ENCODE results near the gene SLX4IP.

SLX4IP gene

GRCh38 chr20:10654630-10655029 is 219.5 kb downstream of the SLX4IP start:
- DNase-seq: no peak

- no peak for DNase-seq
Observed at GRCh38 chr20:10655720-10656669, 220.9 kb downstream of the SLX4IP start.

DNA sequence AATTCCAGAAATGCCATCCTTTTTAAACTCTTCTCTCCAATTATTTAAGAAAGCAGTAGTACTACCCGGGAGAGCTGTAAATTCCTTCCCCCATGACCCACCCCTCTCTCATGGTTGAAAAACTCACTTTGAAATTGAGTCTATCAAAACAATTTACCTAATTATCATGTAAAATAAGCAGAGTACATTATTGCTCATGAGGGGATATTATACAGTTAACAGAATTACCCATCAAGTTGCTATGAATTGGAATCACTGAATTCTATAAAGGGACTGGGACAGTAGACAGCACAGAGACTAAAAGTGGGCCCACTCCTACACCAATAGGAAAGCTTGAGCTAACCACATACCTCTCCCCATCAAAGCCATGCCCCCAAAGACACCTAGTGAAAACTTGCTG is 222.3 kb downstream of the SLX4IP start:
- DNase-seq: no peak

DNA sequence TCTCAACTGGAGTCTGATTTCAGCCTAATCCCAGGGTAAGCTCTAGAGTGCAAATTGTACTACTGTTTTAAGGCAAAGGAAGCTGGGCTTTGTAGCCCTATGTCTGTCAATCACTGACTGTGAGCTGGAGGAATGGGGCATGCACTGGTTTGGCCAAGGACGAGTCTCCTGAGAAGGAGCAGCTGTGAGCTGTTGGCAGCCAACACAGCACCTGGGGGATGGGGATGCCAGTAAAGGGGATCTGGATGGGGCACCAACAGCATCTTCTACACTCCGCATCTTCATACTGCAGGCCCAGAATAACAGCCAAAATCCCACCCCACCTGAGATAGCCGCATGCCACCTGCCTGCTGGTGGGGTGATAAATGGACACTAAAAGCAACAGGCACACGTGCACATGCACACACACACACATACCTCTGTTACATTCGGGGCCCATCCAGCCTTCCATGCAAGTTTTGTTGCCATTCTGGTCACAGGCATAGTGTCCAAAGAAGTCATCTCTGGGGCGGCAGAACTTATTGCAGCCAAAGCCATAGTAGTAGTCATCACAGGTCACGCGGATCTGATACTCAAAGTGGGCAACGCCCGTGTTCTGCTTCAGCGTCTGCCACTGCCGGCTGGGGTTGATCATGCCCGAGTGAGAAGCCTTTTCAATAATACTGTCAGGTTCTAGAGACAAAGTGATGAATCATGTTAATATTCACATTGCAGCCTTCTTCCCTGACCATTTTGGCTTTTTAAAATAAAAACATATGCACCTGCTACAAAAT is 223.1 kb downstream of the SLX4IP start:
- no peak for DNase-seq

GRCh38 chr20:10658876-10659632 is 223.9 kb downstream of the SLX4IP start:
- DNase-seq: no peak

DNA sequence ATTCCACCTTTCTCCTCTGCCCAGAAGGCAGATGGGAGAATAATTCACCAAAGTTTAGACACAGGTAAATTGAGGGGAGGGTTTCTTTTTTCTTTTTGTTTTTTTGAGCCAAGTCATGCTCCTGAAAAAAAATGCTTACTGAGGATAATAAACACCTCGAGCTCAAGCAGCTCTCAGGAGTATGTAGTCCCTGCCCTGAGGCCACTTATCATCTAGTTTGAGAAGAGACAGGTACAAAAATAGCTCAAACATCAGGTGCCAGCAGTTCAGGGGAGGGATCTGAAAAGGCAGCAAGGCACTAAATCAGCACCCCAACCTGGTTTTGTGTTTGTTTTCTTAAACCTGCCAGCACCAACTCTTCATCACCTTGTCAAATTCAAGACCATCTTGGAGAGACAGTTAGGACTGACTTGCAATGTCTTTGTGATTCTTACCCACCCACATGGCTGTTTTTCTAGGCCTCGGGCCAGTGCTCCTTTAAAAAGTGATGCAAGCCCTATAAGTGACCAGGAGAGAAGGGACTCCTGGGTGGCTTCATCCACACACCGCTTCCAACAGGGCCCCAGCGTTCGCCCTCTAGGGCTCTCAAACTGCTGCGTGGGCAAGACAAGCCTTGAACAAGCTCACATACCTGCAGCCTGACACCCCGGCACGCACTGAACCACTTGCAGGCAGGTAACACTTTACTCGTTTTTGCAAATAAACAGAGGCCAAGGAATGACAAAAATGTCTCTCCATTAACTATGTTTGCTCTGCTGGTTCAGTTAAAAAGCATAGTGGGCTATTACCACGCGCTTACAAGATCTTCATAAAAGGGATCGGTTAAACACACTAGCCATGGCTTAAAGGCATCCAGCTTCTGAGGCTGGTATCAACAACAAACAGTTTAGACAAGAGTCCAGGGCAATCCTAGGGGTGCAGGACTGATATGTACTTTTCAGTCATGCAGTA is 224.8 kb downstream of the SLX4IP start:
- DNase-seq: no peak

GRCh38 chr20:10660661-10661060 is 225.6 kb downstream of the SLX4IP start:
- DNase-seq: no peak

DNA sequence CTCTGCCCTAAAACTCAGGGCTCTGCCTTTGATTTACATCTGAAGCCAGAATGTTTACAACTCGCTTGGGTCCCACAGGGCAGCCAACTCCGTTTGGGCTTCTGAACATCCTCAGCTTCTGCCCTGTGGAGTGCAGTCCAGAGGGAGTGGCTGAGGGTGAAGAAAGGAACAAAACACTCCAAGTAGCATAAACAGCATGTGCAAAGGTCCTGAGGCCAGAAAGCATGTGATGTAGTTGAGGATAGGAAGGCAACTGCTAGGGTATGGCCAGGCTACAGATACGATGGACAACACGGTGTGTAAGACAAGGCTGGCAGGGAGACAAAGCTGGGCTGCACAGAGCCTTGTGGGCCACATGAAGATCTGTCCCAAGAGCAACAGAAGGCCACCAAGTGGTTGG is 226.2 kb downstream of the SLX4IP start:
- DNase-seq: no peak

GRCh38 chr20:10662151-10662550 is 227.0 kb downstream of the SLX4IP start:
- no peak for DNase-seq

- DNase-seq: no peak
Observed at GRCh38 chr20:10662661-10663458, 227.8 kb downstream of the SLX4IP start.

- DNase-seq: no peak
Observed at GRCh38 chr20:10663756-10664155, 228.7 kb downstream of the SLX4IP start.

DNA sequence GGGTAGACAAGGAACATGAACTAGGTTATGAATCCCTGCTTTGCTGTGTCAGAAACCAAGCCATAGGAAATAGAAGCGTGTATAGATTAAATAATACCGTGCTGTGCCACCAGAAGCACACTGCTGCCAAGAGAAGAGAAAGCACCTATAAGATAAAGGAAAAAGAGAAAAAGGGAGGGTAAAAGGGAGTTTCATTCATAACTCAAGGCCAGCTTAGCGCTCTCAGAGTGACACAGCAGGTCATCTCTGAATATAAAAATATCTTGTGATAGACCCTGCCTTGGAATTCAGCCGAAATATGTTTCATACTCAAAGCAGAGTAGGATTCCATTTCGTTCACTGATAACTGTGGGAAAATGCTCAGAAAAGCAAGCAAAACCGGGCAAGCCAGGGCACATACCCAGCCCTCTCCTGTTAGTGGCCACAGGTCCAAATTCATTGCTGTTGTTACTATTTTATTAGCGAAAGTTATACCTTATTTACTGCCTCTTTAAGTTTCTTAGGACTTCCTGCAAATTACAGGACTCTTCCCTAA is 230.0 kb downstream of the SLX4IP start:
- no peak for DNase-seq

GRCh38 chr20:10665791-10666190 is 230.7 kb downstream of the SLX4IP start:
- no peak for DNase-seq

DNA sequence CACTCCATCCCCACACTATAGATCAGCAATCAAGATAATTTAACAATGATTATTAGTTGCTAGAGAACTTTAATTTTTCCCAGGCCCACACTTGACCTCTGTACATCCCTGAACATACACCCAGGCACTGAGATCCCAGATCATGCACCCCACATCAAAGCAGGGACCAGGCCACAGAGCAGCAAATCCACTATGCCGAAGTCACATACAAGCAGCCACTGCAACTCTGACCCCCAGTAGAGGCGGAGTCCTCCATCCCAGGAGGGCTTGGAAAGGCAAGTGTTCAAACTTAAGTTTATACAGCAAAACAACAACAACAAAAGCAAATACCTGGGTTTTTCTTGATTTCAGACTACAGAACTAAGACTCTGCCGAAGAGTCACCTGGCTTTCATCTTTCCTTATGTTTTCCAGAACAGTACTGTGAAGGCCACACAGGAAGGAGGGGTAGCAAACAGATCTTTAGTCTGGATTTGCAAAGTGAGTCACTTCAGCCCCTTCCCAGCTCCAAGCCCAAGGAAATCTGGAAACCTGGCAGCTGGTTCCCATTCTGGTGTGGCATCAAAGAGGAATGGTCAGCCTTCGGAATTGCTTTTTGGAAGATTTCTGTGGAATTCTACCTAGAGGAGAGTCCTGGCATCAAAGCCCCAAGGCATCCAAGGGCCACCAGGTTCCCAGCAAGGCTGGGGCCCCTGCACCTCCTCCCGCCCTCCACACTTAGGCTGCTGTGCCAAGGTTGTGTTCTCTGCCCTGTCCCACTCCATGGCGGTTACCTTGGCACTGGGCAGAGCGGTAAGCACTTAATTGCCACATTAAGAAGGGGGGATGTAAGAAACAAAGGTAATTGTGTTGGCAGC is 231.3 kb downstream of the SLX4IP start:
- DNase-seq: no peak

- no peak for DNase-seq
Observed at GRCh38 chr20:10667077-10667401, 231.9 kb downstream of the SLX4IP start.

DNA sequence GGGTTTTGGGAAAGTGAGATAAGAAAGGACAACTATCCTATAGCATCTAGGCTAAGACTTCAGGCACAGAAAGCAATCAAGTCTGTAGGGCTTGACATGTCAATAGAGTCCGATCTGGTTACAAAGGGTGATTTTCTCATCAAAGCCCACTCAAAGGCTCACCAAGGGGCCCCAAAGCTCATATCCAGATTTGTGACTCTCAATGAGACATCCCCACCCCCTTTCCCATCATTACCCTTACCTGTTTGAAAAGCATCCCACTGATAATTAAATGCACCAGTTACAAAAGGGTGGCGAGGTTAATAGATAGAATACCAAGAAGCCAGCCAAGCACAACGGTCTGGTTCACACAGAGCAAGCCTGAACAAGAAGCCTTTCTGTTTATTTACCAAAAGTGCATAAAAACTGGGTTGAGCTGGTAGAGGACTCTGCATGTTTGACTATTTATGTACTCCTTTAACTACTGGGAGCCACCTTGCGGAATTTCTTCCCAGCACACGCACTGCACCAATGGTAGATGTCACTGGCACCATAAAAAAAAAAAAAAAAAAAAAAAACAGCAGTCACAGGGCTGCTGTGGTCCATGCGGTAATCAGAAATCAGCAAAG is 232.6 kb downstream of the SLX4IP start:
- no peak for DNase-seq

GRCh38 chr20:10668677-10669368 is 233.7 kb downstream of the SLX4IP start:
- no peak for DNase-seq

DNA sequence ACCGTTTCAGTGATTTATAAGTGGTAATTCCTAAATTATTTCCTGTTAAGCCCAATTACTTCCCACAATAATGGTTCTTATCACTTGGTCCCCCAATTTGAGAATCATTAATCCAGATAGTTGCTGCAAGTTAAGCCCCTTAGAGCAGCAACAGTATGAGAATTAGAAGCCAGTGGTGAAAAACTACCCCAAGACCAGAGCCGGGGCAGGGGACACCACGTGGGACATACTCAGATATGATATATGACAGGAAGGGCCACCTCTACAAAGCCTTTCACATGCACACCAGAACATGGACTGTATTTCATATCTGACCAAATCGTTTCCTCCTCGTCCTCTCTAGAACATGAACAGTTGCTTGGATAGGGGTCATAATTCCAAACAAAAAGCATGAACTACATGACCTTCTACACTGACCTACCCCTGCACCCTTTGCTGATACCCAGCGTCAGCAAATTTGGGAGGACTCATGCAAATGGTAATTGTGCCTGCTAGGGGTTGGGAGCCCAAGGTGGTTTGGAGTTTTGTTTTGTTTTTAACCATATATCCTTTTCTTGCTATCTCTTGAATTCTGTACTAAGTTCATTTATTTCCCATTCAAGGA is 234.8 kb downstream of the SLX4IP start:
- DNase-seq: no peak

All from GDM1 (cell line).